ENCODE results near the gene CHDH.

- TF ChIP-seq CTCF (IDR thresholded peaks at IDR 0.05 in 8 of 11, conservative IDR thresholded peaks at IDR 0.05 in 3 of 11) (no peak), POLR2A (IDR thresholded peaks at IDR 0.05) (no peak), POLR2AphosphoS5 (IDR thresholded peaks at IDR 0.05) (no peak)
Measured at GRCh38 chr3:53845103-53845880, 927 bp downstream of the CHDH start.
